ENCODE results near the gene CCSER1.

DNA sequence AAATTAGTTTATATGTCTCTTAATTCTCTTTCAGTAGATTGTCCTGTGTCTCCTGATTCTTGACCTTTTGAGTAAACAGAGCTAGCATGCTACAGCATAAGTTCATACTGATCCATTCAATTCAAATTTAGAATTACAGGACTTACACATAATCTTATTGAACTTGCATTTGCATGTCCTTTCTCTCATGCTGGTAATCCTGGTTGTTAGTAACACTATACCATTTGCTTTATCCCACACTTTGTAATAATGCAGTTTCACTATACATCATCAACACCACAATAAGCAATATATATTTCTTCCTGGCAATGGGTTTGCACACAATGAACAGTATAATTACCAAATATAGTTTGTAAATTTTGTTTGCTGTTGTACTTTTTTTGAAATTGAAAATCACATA lies 1239.4 kb downstream of the CCSER1 start:
- TF ChIP-seq, protein P1, sequence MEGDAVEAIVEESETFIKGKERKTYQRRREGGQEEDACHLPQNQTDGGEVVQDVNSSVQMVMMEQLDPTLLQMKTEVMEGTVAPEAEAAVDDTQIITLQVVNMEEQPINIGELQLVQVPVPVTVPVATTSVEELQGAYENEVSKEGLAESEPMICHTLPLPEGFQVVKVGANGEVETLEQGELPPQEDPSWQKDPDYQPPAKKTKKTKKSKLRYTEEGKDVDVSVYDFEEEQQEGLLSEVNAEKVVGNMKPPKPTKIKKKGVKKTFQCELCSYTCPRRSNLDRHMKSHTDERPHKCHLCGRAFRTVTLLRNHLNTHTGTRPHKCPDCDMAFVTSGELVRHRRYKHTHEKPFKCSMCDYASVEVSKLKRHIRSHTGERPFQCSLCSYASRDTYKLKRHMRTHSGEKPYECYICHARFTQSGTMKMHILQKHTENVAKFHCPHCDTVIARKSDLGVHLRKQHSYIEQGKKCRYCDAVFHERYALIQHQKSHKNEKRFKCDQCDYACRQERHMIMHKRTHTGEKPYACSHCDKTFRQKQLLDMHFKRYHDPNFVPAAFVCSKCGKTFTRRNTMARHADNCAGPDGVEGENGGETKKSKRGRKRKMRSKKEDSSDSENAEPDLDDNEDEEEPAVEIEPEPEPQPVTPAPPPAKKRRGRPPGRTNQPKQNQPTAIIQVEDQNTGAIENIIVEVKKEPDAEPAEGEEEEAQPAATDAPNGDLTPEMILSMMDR (IDR thresholded peaks at IDR 0.05; ENCODE audit: insufficient read depth, low read length, poor library complexity, severe bottlenecking) = no peak
- TF ChIP-seq EZH2phosphoT487 (conservative IDR thresholded peaks at IDR 0.05; ENCODE audit: low read length) = no peak

Measured in SU-DHL-6 (cell line).